ENCODE results near the gene PSKH1. TPM values are rescaled to one million over a fixed set of nuclear protein-coding genes. Genes with fewer than 3 reads are reported as not detected.

PSKH1 gene
- polyA plus RNA-seq, 1 donor from 2014 or later, result 3.8 TPM

DNA sequence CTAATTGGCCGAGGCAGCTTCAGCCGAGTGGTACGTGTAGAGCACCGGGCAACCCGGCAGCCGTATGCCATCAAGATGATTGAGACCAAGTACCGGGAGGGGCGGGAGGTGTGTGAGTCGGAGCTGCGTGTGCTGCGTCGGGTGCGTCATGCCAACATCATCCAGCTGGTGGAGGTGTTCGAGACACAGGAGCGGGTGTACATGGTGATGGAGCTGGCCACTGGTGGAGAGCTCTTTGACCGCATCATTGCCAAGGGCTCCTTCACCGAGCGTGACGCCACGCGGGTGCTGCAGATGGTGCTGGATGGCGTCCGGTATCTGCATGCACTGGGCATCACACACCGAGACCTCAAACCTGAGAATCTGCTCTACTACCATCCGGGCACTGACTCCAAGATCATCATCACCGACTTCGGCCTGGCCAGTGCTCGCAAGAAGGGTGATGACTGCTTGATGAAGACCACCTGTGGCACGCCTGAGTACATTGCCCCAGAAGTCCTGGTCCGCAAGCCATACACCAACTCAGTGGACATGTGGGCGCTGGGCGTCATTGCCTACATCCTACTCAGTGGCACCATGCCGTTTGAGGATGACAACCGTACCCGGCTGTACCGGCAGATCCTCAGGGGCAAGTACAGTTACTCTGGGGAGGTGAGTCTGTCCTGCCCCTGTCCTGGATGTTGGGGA lies 16.1 kb downstream of the PSKH1 start:
- Histone ChIP-seq H3K9ac (ENCODE audit: low read length) (no peak overlapping the region), H4K20me1 (ENCODE audit: insufficient read depth) (no peaks in the 10 kb centered on the region), H3K36me3 (ENCODE audit: insufficient read depth, low read length) (no peaks in the 10 kb centered on the region), H3K9me2 (ENCODE audit: insufficient read depth, low read length) (no peaks in the 10 kb centered on the region), H3K79me2 (replicated peaks; ENCODE audit: insufficient read depth, low read length) (no peaks in the 10 kb centered on the region), H3F3A (ENCODE audit: insufficient read depth, low read length, poor library complexity, severe bottlenecking) (no peaks in the 10 kb centered on the region), H3K4me2 (ENCODE audit: low read length) (no peak overlapping the region), H2AFZ (ENCODE audit: low read depth, low read length) (no peak overlapping the region), H3K4me3 (ENCODE audit: low read length) (no peak overlapping the region), H3K9me3 (ENCODE audit: low read length) (no peaks in the 10 kb centered on the region), H3K27me3 (ENCODE audit: insufficient read depth, low read depth, low read length) (no peaks in the 10 kb centered on the region), H3K27ac (ENCODE audit: low read length) (no peak overlapping the region)
- no peak for TF ChIP-seq TAF1 (IDR thresholded peaks at IDR 0.05; ENCODE audit: low read depth)
- TF ChIP-seq RAD21 (conservative IDR thresholded peaks at IDR 0.05), result no peak
- TF ChIP-seq, protein P1, sequence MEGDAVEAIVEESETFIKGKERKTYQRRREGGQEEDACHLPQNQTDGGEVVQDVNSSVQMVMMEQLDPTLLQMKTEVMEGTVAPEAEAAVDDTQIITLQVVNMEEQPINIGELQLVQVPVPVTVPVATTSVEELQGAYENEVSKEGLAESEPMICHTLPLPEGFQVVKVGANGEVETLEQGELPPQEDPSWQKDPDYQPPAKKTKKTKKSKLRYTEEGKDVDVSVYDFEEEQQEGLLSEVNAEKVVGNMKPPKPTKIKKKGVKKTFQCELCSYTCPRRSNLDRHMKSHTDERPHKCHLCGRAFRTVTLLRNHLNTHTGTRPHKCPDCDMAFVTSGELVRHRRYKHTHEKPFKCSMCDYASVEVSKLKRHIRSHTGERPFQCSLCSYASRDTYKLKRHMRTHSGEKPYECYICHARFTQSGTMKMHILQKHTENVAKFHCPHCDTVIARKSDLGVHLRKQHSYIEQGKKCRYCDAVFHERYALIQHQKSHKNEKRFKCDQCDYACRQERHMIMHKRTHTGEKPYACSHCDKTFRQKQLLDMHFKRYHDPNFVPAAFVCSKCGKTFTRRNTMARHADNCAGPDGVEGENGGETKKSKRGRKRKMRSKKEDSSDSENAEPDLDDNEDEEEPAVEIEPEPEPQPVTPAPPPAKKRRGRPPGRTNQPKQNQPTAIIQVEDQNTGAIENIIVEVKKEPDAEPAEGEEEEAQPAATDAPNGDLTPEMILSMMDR (IDR thresholded peaks at IDR 0.05; ENCODE audit: poor library complexity, severe bottlenecking), result no peak
- no peak for TF ChIP-seq POLR2AphosphoS5 (IDR thresholded peaks at IDR 0.05)
- no peak for TF ChIP-seq MXI1 (conservative IDR thresholded peaks at IDR 0.05; ENCODE audit: poor library complexity, severe bottlenecking)
- no peak for TF ChIP-seq SMC3 (conservative IDR thresholded peaks at IDR 0.05; ENCODE audit: poor library complexity)
- TF ChIP-seq, protein P2, sequence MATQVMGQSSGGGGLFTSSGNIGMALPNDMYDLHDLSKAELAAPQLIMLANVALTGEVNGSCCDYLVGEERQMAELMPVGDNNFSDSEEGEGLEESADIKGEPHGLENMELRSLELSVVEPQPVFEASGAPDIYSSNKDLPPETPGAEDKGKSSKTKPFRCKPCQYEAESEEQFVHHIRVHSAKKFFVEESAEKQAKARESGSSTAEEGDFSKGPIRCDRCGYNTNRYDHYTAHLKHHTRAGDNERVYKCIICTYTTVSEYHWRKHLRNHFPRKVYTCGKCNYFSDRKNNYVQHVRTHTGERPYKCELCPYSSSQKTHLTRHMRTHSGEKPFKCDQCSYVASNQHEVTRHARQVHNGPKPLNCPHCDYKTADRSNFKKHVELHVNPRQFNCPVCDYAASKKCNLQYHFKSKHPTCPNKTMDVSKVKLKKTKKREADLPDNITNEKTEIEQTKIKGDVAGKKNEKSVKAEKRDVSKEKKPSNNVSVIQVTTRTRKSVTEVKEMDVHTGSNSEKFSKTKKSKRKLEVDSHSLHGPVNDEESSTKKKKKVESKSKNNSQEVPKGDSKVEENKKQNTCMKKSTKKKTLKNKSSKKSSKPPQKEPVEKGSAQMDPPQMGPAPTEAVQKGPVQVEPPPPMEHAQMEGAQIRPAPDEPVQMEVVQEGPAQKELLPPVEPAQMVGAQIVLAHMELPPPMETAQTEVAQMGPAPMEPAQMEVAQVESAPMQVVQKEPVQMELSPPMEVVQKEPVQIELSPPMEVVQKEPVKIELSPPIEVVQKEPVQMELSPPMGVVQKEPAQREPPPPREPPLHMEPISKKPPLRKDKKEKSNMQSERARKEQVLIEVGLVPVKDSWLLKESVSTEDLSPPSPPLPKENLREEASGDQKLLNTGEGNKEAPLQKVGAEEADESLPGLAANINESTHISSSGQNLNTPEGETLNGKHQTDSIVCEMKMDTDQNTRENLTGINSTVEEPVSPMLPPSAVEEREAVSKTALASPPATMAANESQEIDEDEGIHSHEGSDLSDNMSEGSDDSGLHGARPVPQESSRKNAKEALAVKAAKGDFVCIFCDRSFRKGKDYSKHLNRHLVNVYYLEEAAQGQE (IDR thresholded peaks at IDR 0.05; ENCODE audit: borderline replicate concordance), result no peak
- no peak for TF ChIP-seq EZH2 (IDR thresholded peaks at IDR 0.05; ENCODE audit: borderline replicate concordance, insufficient read depth, low read length, poor library complexity, severe bottlenecking)
- no peak for TF ChIP-seq EP300 (conservative IDR thresholded peaks at IDR 0.05; ENCODE audit: poor library complexity, severe bottlenecking)

DNA sequence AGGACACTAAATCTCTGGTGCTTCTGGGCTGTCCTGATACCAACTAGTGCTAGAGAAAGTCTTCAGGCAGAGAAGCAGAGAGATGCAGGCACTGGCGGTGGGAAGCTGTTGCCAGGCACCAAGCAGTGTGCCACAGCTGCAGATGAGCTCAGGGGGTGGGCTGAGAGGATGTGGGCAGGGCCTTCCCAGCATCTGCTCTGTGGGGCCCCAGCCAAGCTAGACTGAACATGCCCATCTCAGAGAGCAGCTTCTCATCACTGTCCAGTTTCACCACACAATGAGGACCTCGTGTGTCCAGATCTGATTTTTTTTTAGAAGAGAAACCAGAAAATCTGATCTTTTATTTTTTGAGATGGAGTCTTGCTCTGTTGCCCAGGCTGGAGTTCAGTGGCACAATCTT lies 17.1 kb downstream of the PSKH1 start:
- no peaks in the 10 kb centered on the region for H3F3A ChIP-seq (ENCODE audit: insufficient read depth, low read length, poor library complexity, severe bottlenecking)
- no peaks in the 10 kb centered on the region for H4K20me1 ChIP-seq (ENCODE audit: insufficient read depth)
- no peak overlapping the region for H3K9ac ChIP-seq (ENCODE audit: low read length)
- no peak overlapping the region for H3K4me2 ChIP-seq (ENCODE audit: low read length)
- H3K79me2 ChIP-seq (replicated peaks; ENCODE audit: insufficient read depth, low read length), result no peaks in the 10 kb centered on the region
- no peaks in the 10 kb centered on the region for H3K27me3 ChIP-seq (ENCODE audit: insufficient read depth, low read depth, low read length)
- H3K9me3 ChIP-seq (ENCODE audit: low read length), result no peaks in the 10 kb centered on the region
- TF ChIP-seq TAF1 (IDR thresholded peaks at IDR 0.05; ENCODE audit: low read depth) (no peak), EZH2 (IDR thresholded peaks at IDR 0.05; ENCODE audit: borderline replicate concordance, insufficient read depth, low read length, poor library complexity, severe bottlenecking) (no peak), SMC3 (conservative IDR thresholded peaks at IDR 0.05; ENCODE audit: poor library complexity) (no peak)
- TF ChIP-seq, protein P2 (IDR thresholded peaks at IDR 0.05; ENCODE audit: borderline replicate concordance), result no peak
- TF ChIP-seq, protein P1 (IDR thresholded peaks at IDR 0.05; ENCODE audit: poor library complexity, severe bottlenecking), result no peak
- H3K9me2 ChIP-seq (ENCODE audit: insufficient read depth, low read length), result no peaks in the 10 kb centered on the region
- no peak overlapping the region for H2AFZ ChIP-seq (ENCODE audit: low read depth, low read length)
- no peak overlapping the region for H3K27ac ChIP-seq (ENCODE audit: low read length)
- no peak overlapping the region for H3K4me3 ChIP-seq (ENCODE audit: low read length)
- H3K36me3 ChIP-seq (ENCODE audit: insufficient read depth, low read length), result no peaks in the 10 kb centered on the region
